Cerebellar cortex (tissue), 1 donor: ENCODE data around the gene SLC16A2.
"Not testable (repeated sequence)": the region's sequence is repeated elsewhere in the genome, so short reads cannot be mapped to it uniquely, and the experiment has no call there.

Experiments used
- DNase-seq: peaks from one replicate; pipeline ENCODE4 v3.0.0-alpha.2; 2015; ENCODE audit warnings: low spot score

Gene SLC16A2

DNA sequence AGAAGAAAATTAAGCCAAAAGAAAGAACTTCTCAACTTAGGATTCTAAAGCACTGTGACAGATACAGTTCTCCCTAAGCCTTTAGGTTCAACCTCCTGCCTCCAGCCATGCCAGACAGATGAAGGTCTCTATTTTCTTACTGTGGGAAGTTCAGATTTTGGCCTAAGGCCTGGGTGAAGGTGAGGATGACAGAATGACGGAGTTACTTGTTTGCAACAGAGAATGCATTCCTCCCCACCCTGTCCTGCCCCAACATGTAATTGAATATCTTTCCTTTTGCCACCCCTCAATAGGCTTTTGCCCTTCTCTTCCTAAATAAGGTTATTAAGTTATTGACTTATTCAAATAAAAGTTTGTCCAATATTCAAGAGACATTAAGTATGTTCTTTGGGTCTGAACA, 25.6 kb downstream of the SLC16A2 start:
- DNase-seq, result no peak

DNA sequence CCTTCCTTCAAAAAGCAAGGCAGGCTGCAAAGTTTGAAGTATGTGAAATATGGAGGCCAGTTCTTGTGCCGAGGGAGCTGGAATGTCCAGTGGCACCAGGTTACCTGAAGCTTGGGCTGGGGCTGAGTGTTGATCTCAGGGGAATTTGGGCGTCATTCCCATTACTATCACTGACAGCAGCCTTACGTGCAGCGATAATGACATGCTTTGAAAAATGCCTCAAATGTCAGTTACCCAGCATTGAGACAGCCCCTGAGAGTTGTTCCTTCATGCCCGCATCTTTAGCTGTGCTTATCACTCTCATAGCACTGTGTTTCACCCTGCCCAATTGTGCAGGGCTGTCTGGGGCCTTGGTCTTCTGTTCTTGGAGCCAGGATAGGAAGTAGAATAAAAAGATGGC, 27.4 kb downstream of the SLC16A2 start:
- DNase-seq, result no peak

DNA sequence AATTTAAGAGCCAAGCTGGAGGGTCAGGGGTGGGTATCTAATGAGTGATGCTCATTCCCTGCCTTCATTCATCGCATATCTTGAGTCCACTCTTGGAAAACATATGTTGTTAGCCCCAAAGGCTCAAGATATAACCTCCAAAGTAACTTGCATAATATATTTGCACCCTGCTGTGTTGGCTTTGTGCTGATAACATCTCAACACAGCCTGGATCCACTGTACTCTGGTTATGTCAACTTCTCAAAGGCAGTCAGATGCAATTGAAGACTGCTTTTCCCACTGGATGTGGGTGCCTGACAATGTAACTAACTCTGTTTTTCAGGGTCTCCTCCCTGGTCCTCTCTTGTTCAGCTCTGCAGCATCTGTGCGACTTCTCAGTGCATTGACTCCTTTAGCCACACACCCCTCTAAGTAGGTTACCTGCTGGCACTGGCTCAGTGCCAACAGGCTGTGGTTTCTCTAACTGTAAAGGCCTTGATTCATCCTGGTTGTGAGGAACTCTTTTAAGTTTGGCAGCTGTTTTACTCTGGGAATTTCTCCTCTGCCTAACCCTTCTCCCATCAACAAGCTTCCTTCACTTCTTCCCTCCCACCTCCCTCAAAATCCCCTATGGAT, 28.1 kb downstream of the SLC16A2 start:
- peak; percentile 9 for DNase-seq

DNA sequence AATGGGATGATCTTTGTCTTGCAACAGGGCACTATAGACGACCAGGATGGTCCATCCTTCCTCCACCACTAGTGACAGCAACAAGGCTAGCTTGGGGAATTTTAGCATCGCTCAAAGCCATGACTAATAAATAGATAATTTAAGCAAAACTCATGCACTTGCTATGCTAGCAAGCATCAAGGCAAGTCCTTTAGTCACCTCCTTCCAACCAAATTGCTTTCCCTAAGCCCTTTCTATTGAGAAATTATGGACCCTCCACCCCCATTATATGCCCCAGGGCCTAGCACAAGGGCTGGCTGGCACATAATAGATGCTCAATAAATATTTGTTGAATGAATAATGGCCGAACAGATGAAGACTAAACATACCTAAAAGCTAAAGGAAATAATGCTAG, 28.6 kb downstream of the SLC16A2 start:
- DNase-seq, result no peak

DNA sequence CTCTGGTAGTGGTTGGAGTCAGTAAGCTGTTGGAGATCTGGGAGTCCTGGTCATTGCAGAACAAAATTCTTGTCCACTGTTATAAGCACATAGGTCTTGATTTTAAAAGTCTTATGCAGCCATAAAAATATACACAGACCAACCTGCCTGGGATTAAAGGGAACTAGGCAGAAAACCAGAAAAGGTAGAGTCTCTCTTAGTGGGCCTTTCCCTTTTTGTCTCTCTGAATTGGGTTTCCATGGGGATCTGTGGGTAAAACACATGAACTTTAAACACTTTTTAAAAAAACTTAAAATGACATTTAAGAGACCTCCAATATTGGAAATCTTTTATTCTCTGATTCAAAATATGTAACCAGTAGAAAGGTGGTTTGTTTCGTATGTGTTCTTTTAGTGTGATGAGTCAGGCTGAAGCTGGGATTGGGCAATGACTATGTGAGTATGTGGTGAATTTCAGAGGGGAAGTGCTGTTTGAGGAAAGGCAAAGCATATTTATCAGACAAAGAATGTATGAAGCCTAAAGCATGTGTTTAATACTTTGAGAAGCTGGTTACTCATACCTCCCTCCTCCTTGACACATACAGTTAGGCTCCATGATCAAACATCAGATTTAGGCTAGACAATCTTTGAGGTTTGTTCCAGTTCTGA, 29.6 kb downstream of the SLC16A2 start:
- no peak for DNase-seq

DNA sequence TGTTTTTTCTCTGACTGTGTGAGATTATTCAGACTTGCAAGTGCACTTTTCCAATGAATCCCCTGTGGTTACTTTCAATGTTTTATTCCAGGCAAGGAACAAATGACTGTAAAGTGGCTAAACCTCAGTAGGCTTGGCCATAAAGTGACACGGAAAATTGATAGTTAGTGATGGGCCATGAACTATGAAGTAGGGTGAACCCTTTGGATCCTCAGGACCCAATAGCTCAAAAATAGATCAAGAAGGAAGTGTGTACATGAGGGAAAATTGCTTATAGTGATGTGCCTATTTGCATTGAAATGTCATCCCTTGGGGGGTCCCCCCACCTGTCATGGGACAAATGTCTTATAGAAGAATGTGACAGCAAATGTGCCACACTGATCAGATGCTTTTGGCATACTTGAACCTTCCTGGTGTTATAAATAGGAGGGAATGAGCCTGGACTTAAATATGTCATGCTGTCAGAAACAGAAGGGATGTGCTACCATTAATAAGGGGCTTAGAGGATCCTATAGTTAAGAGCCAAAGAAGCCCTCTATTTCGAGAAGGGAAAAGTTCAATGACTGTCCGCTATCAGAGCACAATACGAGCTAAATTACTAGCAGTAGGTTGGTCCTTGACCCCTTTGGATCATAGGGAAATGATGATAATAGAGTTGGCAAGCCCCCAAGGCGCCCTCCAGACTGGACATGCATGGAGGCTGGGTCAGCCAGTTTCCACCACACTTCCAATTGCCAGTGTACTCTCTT, 30.3 kb downstream of the SLC16A2 start:
- no peak for DNase-seq

DNA sequence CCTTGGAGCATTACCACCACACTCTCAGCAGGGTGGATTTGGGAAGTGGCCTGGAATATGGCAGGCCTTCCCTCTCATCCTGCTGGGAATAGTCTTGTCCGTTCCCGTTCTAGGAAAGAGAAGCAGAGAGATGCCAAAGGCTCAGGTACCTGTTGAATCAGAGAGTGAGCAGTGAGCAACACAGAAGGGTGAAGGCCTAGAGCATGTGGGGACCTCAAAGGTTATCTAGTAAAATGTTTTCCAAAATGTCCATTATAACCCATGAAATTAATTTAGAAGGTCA, 30.8 kb downstream of the SLC16A2 start:
- DNase-seq, result no peak

DNA sequence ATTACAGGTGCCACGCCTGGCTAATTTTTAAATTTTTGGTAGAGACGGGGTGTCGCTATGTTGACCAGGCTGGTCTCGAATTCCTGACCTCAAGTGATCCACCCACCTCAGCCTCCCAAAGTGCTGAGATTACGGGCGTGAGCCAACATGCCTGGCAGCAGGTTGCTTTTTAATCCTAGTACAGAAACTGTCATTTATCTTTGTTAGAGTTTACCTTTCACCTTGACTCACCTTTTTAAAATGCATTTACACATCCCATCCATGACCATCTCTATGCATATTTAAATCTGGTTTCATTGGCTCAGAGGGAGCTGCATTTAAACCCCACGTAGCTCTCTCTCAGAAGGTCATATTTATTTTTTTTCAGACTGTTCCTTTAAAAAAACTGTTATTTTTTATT, 31.9 kb downstream of the SLC16A2 start:
- DNase-seq, result no peak

DNA sequence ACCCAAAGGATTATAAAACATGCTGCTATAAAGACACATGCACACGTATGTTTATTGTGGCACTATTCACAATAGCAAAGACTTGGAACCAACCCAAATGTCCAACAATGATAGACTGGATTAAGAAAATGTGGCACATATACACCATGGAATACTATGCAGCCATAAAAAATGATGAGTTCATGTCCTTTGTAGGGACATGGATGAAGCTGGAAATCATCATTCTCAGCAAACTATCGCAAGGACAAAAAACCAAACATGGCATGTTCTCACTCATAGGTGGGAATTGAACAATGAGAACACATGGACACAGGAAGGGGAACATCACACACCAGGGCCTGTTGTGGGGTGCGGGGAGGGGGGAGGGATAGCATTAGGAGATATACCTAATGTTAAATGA, 32.9 kb downstream of the SLC16A2 start:
- not testable (repeated sequence) for DNase-seq

DNA sequence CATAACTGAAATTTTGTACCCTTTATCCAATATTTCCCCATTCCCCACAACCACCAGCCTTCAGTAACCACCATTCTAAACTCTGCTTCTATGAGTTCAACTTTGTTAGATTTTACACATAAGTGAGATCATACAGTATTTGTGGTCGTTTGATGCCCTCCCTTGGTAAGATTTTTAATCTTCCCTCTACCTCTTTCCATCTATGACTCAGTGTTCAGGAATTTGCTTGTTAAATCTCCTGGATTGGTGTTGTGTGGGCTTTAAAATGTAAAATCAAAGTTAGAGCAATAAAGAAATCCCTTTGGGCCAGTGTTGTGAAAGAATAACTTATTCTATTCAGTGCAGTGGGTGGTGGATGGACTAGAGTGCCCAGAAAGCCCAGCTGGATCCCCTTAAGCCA, 37.4 kb downstream of the SLC16A2 start:
- no peak for DNase-seq

DNA sequence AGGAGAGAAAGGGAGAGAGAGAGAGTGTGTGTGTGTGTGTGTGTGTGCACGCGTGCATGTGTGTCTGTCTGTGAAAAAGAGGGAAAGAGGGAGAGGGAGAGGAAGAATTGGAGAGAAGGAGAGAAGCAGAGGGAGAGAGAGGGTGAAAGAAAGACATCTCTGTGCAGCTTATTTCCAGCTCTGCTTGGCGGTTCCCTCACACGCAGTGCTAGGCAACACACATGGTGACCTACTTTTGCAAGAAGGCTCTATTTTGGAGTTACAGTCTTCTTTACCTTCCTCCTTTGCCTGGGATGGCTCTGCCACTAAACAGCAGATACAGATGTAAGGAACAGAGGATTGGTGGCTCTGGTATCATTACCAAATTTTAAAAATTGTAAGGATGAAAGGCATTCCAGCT, 40.1 kb downstream of the SLC16A2 start:
- peak; percentile 56 for DNase-seq

DNA sequence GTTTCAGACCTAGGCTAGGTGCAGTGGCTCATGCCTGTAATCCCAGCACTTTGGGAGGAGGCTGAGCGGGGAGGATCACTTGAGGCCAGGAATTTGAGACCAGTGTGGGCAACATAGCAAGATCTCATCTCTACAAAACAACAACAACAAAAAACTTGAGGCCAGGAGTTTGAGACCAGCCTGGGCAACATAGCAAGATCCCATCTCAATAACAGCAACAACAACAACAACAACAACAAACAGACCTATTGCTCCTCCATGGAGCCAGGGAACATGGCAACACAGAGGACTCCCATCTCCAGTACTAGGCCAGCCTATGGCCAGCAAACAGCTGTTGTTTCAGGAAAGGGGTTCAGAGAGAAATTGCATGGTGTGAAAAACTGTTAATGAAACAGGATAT, 43.4 kb downstream of the SLC16A2 start:
- DNase-seq, result no peak

DNA sequence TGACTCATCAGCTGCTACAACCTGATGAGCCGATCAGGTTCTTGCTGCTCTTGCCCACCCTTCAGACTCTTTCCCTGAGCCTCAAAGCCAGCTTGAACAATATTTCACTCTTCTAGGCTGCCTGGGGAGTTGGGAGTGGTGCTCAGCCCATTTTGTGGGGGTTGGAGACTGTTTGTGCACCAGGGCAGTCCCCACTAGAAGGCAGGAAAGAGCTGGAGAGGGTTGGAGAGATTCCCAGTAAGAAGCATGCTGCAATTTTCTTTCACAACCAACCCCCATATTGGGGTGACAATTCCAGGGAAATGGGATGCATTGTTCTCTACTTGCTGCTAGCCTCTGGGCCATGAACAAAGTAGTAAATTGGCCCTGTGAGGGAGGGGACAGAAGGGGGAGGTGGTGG, 44.1 kb downstream of the SLC16A2 start:
- DNase-seq, result no peak

DNA sequence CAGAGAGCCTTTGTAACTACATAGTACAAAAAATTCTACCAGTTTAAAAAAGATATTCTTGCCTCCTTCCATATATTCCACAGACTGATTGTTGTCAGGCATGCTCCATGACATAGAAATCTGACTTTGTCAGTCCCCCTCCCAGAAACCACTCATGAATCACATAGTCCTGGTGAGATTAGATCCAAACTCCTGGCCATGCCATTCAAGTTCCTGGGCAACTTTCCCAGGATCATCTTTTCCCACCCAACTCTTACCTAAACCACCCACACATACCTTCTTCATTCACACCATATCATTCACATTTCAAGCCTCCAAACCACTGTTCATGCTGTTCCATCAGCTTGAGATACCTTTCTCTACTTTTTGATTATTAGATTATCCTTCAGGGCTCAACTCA, 46.4 kb downstream of the SLC16A2 start:
- no peak for DNase-seq

DNA sequence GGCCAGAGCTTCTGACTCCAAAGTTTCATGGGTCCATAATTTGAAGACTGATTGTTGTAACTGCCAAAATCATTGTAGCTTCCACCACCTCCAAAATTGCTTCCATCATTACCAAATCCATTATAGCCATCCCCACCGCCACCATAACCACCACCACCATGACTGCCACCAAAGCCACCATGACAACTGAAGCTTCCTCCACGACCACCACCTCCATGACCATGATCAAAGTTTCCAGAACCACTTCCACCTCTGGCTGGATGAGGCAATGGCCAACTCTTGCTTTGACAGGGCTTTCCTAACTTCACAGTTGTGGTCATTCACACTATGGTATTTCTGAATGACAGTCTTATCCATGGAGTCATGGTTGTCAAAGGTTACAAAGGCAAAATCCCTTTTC, 51.8 kb downstream of the SLC16A2 start:
- DNase-seq, result not testable (repeated sequence)

DNA sequence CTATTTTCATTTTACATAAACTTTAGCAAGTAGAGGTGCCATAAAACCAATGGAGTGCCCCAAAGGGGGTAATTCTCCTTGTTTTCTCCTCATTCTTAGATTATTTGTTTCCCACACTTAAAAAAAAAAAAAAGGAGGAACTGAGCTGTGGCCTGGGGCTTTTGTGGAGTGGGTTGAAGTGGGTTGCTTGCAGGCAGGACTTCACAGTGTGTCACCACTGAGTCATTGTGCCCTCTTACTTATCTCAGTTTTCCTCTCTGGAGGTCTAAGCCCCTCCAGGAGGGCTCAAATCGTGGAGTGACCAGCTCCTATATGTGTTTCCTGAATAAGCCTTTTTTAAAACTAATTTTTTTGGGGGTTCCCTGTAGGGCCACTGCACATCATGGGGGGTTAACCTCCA, 69.0 kb downstream of the SLC16A2 start:
- no peak for DNase-seq

DNA sequence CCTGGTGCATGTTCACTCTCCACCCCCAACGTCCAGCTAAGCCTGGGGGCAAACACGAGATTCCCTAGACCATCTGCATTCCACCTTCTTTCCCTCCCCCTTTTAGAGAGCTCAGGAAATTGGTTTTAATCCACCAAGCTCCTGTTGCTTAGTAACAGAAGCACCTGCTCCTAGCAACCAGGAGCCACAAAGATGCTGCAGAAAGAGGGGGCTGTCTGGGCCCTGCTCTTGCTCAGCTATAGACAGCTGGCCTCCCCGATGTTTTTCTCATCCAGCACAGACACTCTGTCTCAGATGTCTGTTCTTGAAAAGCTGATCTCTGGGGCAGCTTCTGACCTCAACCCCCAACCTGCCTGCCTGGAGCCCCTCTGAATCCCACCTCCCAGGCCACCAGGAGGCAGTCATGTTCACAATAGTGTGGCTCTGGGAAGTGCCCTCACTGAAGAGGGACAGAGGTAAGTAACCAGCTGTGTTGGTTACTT, 71.5 kb downstream of the SLC16A2 start:
- DNase-seq, result no peak

DNA sequence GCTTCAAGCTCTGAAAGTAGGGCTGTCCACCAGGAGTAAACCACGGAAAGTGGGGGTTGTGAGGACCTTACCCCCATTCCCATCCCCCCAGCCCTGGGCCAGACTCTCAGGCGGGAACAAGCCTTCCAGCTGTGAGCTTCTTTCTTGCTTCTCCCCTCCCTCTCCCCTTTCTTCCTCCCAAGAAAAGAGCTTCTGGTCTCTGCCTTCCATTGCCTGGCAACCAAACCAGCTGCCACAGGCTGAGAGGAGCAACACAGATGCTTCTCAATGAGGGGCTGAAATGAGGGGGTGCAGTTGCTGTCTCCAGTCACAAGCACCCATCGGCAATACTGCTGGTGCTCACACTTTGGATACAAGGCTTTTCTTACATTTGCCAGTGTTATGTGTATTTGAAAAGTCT, 72.5 kb downstream of the SLC16A2 start:
- DNase-seq, result no peak

DNA sequence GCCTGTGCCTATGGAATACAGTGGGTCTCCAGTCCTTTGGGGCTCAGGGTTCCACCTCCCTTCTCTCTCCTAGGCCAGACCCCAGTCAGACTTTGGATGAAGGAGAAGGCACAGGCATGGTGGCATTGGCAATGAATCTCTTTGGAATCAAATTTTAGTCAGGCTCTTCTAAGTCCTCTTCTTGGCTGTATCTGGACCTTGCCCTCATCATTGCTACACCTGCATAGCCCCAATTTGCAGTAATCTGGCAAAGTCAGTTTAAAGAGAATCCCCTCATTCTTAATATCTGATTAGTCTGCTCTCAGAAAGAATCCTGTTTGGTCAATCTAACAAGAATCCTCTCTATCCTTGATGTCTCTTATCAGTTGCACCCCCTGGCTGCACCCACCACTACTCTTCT, 77.6 kb downstream of the SLC16A2 start:
- DNase-seq, result no peak

DNA sequence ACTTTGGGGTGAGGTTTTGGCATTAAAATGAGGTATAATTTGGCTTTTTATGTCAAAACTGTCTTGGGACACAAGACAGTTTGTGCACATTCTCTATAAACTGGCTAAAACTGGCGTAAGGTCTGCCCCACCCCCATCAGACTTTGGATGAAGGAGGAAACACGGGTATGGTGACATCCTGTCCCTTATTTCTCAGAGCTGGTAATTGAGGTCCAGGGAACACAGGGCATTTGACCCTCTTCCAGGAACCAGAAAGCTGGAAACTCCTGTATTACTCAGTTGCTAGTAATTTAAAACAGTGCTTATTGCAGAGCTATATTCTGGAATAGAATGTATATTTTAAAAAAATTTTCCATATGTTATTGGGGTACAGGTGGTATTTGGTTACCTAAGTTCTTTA, 78.8 kb downstream of the SLC16A2 start:
- no peak for DNase-seq

DNA sequence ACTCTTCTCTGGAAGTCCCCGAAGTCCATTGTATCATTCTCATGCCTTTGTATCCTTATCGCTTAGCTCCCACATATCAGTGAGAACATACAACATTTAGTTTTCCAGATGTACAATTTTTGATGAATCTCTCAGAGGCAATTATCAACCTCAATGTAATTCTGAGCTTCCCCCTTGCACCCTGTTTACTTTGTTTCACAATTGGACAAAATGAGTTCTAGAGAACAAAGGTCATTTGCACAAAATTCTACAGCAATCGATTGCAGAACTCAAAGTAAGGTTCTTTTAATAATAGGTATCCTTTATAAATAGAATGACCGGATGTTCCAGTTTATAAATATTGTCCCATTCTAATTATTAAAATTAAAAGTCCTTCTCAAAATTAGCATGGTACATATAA, 79.3 kb downstream of the SLC16A2 start:
- DNase-seq, result no peak

DNA sequence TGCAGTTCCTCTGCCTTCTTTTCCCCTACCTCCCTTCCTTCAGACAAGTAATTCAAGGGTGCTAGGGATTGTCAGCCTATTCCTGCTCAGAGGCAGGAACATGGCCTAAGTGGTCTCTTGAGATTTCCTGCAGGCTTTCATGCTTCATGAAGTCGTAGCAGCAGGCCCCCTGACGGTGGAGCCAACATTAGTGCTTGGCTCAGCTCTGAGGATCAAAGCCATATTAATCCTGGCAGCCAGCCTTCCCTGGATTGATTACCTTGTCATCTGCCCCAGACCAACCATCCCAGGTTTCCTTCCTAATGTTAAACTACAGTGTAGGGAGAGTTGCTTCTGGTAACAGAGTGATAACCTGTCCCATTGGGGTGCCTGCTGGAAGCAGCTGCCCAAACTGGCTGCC, 84.1 kb downstream of the SLC16A2 start:
- DNase-seq, result no peak

DNA sequence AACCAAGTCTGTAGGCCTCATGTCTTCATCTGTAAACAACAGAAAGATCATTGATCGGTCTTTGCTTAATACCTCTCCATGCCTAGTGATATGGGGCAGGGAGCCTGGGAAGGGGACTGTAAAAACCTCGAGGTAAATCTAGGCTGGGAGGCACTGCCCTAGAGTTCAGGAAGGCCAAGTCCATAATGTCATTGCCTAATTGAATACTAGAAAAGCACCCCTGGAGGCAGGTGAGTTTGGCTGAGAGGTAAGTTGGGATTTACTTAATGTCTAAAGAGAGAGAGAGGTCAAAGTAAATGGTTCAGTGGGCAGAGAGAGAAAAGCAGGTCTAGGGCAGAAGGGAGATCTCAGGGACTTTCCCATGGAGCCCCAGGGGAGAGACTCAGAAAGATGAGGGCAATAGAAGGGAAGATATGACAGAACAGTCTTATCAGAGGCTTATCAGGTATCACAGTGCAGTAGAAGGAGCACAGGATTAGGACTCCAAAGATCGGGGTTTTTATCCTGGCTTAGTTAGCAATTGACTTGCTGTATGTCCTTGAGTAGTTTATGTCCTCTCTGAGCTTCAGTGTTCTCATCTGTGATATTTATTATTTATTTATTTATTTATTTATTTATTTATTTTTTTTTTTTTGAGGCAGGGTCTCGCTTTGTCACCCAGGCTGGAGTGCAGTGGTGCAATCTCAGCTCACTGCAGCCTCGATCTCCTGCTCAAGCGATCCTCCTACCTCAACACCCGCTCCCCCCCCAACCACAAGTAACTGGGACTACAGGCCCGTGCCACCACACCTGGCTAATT, 85.2 kb downstream of the SLC16A2 start:
- DNase-seq, result no peak
